Uterus (tissue), 4 donors: ENCODE data around the gene PKNOX2. TPM values are rescaled to one million over a fixed set of nuclear protein-coding genes. Genes with fewer than 3 reads are reported as not detected.

ENCODE experiments used
- DNase-seq, 2 donors: peaks; one replicate each; pipeline ENCODE4 v3.0.0-alpha.2; 2019 to 2020
- H3K27ac ChIP-seq, 2 donors: fragments of 200-600 bp; sonication (generic); 1 replicate in 1 of 2; 2 replicates in 1 of 2; pipeline ENCODE4 v1.5.1; 2016 to 2018
- H3K27me3 ChIP-seq, 2 donors: fragments of 200-600 bp; sonication (generic); one replicate each; pipeline ENCODE4 v1.5.1; 2018 to 2019; ENCODE audit warnings: control low read depth in 1 of 2
- H3K36me3 ChIP-seq, 2 donors: fragments of 200-600 bp; sonication (generic); one replicate each; pipeline ENCODE4 v1.5.1; 2019; ENCODE audit warnings: control low read depth in 1 of 2
- H3K4me1 ChIP-seq, 2 donors: fragments of 200-600 bp; sonication (generic); one replicate each; pipeline ENCODE4 v1.5.1; 2018 to 2019; ENCODE audit warnings: control low read depth in 1 of 2
- H3K4me3 ChIP-seq, 2 donors: fragments of 200-600 bp; sonication (generic); 1 replicate in 1 of 2; 2 replicates in 1 of 2; pipeline ENCODE4 v1.5.1; 2018 to 2019; ENCODE audit warnings: mild to moderate bottlenecking in 1 of 2
- H3K9me3 ChIP-seq, 2 donors: fragments of 200-600 bp; sonication (generic); one replicate each; pipeline ENCODE4 v1.5.1; 2019; ENCODE audit warnings: control low read depth in 1 of 2
- POLR2A ChIP-seq, 2 donors: fragments of 450-650 bp; IDR thresholded peaks; one replicate each; pipeline ENCODE4 v1.6.1; 2016; ENCODE audit warnings: antibody characterized with exemption in 2 of 2, mild to moderate bottlenecking in 1 of 2, moderate library complexity in 1 of 2
- intact Hi-C: fragments of 100-400 bp; cut with DNase I; formaldehyde crosslinking; loops from one replicate; pipeline ENCODE4 v1.15.1; 2023; ENCODE audit warnings: low total_unique reads
- total RNA-seq, 4 donors: library from RNA; depleted of rRNA in 3 of 4; stranded (reverse); fragments of >200 nt in 3 of 4; gene quantifications; one replicate each; pipeline versions ENCODE4 v1.1.0 to v1.2.4, GENCODE V29; 2014 to 2023
- TF ChIP-seq, protein P1 (sequence below), 4 experiments: fragments of 200-600 bp in 2 of 4; fragments of 450-650 bp in 2 of 4; sonication (generic) in 2 of 4; IDR thresholded peaks; one replicate each; pipeline ENCODE4 v1.5.1; 2016 to 2019; ENCODE audit warnings: antibody characterized with exemption in 4 of 4, mild to moderate bottlenecking in 2 of 4, moderate library complexity in 1 of 4
- donor health status: DM: yes; HTN: yes; CAD: no.

PKNOX2 gene
- total RNA-seq, 4 donors from 2014 or later: 0.29 to 22.7 (median 3.3) TPM

DNA sequence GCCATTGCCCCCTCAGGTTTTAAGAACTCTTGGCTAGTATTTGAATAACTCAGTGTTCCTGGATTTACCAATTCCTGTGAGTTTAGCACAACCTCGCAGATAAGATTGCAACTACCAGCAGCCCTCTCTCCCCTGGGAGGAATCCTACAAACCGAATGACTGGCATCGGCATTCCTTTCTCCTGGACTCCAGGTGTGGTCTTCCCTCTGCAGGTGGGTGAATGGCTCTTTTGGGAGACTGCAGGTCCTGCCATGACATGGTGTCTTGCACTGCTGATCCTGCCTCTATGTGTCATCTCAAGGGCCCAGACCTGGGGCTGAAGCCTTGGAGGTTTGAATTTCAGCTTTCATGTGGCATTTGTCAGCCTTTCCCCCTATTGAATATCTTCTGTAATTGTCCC is 105.6 kb downstream of the PKNOX2 start:
- H3K4me1 ChIP-seq: no peaks in the 10 kb centered on the region
- intact Hi-C loops: no loop called here
- no peak overlapping the region for H3K27ac ChIP-seq
- no peak overlapping the region for H3K4me3 ChIP-seq
- H3K9me3 ChIP-seq: no peaks in the 10 kb centered on the region
- no peaks in the 10 kb centered on the region for H3K36me3 ChIP-seq
- no peaks in the 10 kb centered on the region for H3K27me3 ChIP-seq
- DNase-seq: no peak
- TF ChIP-seq, protein P1, sequence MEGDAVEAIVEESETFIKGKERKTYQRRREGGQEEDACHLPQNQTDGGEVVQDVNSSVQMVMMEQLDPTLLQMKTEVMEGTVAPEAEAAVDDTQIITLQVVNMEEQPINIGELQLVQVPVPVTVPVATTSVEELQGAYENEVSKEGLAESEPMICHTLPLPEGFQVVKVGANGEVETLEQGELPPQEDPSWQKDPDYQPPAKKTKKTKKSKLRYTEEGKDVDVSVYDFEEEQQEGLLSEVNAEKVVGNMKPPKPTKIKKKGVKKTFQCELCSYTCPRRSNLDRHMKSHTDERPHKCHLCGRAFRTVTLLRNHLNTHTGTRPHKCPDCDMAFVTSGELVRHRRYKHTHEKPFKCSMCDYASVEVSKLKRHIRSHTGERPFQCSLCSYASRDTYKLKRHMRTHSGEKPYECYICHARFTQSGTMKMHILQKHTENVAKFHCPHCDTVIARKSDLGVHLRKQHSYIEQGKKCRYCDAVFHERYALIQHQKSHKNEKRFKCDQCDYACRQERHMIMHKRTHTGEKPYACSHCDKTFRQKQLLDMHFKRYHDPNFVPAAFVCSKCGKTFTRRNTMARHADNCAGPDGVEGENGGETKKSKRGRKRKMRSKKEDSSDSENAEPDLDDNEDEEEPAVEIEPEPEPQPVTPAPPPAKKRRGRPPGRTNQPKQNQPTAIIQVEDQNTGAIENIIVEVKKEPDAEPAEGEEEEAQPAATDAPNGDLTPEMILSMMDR (IDR thresholded peaks at IDR 0.05): no peak
- no peak for TF ChIP-seq POLR2A (IDR thresholded peaks at IDR 0.05)

DNA sequence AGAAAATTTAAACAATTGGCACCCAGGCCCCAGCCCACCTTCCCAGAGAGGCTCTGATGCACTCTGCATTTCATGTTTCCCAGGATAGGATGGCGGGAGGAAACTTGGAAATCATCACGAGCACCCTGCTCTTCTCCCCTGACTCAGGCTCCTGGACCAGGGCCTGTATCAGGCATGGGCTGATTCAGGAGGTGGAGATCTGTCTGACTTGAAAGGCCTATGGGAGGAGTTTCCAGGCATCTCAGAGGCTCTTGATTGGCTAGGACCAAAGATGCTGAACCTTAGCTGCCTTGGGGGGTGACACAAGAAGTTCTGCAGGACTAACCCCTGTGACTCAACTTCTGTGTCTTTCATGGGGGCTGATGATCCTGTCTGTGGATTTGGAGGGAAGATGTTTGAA is 106.2 kb downstream of the PKNOX2 start:
- no peaks in the 10 kb centered on the region for H3K27me3 ChIP-seq
- H3K36me3 ChIP-seq: no peaks in the 10 kb centered on the region
- intact Hi-C loops: no loop called here
- no peaks in the 10 kb centered on the region for H3K4me1 ChIP-seq
- H3K9me3 ChIP-seq: no peaks in the 10 kb centered on the region
- H3K27ac ChIP-seq: no peak overlapping the region
- H3K4me3 ChIP-seq: no peak overlapping the region
- DNase-seq: no peak
- TF ChIP-seq POLR2A (IDR thresholded peaks at IDR 0.05): no peak
- TF ChIP-seq, protein P1 (IDR thresholded peaks at IDR 0.05): no peak

DNA sequence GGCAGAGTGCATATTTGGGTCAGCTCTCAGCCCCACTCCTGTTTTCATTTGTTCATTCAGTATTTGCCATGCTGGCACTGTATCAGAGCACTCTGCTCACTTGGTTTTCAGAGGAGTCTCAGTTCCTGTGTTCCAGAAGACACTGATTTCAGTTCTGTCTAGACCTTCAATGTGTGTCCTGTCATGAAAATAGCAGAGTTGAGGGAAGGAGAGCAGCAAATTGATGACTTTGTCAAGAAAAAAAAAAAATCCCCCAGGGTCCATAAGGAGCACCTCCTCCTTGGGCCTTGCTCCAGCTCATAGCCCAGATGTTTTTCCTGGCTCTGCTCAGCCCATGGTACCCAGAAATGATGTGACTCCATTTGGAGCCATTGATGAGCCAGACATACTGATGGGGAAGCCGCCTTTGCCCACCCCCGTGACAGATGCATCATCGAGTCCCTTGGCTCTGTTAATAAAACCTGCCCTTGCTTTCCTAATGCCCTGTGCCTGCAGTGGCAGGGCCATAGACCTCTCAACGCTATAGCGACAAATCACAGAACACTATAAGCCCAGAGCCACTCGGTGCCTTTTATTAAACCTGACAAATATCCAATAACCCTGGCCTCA is 107.0 kb downstream of the PKNOX2 start:
- no peak for DNase-seq
- no peak overlapping the region for H3K27ac ChIP-seq
- intact Hi-C loops: no loop called here
- TF ChIP-seq POLR2A (IDR thresholded peaks at IDR 0.05): no peak
- TF ChIP-seq, protein P1 (IDR thresholded peaks at IDR 0.05): no peak
- no peaks in the 10 kb centered on the region for H3K27me3 ChIP-seq
- H3K36me3 ChIP-seq: no peaks in the 10 kb centered on the region
- H3K4me1 ChIP-seq: no peaks in the 10 kb centered on the region
- H3K9me3 ChIP-seq: no peaks in the 10 kb centered on the region
- H3K4me3 ChIP-seq: no peak overlapping the region

DNA sequence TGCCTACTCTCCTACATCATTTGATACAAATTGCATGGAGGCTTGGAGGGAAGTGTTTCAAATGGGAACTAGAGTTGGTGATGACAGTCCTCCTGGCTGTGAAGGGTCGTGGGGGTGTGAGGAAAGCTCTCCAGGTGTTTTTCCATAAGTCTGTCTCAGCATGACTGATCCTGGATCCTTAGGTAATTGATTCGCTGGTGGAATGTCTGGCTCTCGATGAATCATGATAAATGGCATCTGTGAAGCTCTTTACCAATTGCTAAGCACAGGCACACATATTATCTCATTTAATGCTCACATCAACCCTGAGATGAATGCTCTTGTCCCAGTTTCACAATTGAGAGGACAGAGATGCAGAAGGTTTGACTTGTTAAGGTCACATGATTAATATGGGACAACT is 107.5 kb downstream of the PKNOX2 start:
- Histone ChIP-seq H3K36me3 (no peaks in the 10 kb centered on the region), H3K27me3 (no peaks in the 10 kb centered on the region), H3K4me1 (no peaks in the 10 kb centered on the region), H3K4me3 (no peak overlapping the region), H3K9me3 (no peaks in the 10 kb centered on the region), H3K27ac (no peak overlapping the region)
- TF ChIP-seq POLR2A (IDR thresholded peaks at IDR 0.05): no peak
- TF ChIP-seq, protein P1 (IDR thresholded peaks at IDR 0.05): no peak
- no peak for DNase-seq
- intact Hi-C loops: no loop called here

DNA sequence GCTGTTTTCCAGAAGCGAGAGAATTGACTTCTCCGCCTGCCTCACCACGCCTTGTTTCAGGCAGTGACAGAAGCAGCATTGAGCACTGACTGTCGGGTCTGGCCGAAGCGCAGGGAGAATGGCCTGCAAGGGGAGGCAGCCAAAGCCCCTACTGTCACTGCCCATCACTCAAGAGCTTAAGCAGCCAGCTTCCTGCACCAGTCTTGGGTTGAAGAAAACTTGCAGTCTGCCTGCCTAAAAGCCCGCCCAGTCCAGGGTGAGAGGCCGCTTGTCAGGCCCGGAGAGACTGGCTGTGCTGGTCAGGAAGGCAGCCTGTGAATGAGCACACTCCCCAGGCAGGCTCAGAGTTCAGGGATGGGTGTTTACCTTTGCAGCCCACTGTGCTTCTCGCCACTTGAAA is 108.3 kb downstream of the PKNOX2 start:
- Histone ChIP-seq H3K9me3 (no peaks in the 10 kb centered on the region), H3K36me3 (no peaks in the 10 kb centered on the region), H3K4me1 (no peaks in the 10 kb centered on the region), H3K27me3 (no peaks in the 10 kb centered on the region), H3K27ac (no peak overlapping the region), H3K4me3 (no peak overlapping the region)
- no peak for DNase-seq
- TF ChIP-seq POLR2A (IDR thresholded peaks at IDR 0.05): no peak
- TF ChIP-seq, protein P1 (IDR thresholded peaks at IDR 0.05): no peak
- intact Hi-C loops: no loop called here
